SKM-1 treated with dmso at 0.1 percent for 144 hours (cell line): ENCODE measurements around the gene KIRREL3.

Experiments
- DNase-seq: peaks from one replicate; lab custom pipeline; 2025; ENCODE audit not compliant: unreplicated experiment; lab: John Stamatoyannopoulos, UW

The KIRREL3 gene

DNA sequence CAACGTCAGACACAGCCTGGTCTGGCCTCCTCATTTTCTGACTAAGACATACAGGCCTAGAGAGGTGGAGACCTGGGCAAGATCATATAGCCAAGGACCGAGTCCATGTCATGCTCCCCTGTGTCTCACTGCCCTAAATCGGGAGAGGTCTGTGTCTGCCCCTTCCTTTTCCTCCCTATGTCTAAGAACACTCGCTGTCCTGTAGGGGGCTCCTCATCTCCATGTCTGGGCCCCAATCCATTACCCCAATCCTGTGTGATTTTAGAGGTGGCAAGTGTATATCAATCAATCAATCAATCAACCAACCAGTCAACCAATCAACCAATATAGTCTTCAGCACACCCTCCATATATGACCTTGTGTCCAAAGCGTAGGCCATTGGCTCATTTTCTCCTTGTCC is 125.7 kb downstream of the KIRREL3 start:
- no peak for DNase-seq

DNA sequence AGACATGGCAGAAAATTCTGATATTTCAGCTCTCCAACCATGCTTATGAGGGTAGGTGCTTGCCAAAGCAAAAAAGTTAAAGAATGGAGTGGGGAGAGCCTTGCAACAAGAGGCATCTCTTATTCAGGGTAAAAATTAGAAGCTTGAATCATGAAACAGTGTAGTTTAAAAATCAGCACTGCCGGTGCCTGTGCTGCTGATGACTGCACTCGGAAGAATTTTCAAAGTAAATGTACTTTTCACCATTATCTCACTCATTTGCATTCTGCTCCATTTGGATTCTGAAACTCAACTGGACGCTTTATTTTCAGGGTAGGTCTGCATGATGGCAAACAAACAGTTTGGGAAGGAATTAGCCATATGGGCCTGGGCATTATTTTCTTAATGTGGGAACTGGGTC is 126.3 kb downstream of the KIRREL3 start:
- no peak for DNase-seq

DNA sequence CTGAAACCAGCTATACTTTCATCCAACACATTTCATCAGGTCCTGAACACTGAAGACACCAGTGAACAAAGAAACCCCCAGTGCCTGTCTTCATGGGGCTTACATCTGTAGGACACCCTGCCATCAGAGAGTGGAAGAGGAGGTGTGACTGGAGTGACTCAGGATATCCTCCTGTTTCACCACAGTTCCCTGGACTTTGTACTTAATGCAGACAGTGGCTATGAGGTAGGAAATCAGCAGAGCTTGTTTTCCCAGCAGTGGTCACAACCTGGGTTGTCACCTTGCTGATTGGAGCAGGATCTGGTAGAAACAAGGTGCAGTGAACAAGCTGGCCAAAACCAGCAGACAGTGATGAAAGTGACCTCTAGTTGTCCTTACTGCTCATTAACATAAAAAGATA is 128.8 kb downstream of the KIRREL3 start:
- no peak for DNase-seq

DNA sequence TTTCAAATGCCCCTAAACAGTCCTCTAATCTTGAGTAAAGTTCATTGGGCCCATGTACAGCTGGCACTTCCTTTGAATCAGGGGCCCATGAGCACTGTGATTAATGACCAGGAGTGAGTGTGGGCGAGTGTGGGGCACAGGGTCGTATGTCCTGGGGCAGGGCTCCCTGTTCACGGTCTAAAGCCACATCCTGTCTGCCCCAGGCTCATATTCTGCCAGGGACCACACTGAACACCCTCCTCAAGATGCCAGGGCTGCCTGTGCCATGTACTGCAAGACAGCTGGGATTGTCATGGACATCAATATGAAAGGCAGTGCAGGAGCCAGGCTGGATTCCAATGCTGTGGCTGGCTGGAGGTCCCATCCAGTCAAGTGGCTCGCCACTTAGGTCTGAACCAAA is 130.5 kb downstream of the KIRREL3 start:
- no peak for DNase-seq

DNA sequence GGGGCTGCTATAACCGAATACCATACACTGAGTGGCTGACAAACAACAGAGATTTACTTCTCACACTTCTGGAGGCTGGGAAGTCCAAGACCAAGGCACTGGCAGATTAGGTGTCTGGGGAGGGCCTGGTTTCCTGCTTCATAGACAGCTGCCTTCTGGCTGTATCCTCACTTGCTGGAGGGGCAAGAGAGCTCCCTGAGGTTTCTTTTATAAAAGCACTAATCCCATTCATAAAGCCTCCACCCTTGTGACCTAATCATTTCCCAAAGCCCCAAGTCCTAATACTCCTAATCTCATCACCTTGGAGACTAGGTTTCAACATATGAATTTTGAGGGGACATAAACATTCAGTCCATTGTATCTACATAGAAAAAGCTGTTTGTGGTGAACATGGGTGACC is 131.8 kb downstream of the KIRREL3 start:
- no peak for DNase-seq

DNA sequence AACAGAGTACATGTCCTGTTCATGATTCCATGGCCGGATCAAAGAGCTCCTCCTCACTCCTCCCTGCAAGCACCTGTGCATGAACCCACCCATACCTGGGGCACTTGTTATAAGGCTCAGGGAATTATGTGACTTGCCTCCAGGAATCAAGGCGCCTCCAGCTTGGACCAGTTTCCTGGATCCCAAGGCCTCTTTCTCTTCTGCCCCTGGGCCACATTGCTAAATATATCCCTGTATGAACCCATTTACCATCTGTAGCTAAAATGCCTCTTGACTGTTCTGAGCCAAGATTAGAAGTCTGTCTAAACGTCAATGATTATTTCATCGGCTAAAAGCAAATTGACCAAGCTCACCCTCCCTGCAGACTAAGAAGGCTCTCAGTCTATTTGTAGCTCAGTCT is 135.6 kb downstream of the KIRREL3 start:
- DNase-seq = no peak

DNA sequence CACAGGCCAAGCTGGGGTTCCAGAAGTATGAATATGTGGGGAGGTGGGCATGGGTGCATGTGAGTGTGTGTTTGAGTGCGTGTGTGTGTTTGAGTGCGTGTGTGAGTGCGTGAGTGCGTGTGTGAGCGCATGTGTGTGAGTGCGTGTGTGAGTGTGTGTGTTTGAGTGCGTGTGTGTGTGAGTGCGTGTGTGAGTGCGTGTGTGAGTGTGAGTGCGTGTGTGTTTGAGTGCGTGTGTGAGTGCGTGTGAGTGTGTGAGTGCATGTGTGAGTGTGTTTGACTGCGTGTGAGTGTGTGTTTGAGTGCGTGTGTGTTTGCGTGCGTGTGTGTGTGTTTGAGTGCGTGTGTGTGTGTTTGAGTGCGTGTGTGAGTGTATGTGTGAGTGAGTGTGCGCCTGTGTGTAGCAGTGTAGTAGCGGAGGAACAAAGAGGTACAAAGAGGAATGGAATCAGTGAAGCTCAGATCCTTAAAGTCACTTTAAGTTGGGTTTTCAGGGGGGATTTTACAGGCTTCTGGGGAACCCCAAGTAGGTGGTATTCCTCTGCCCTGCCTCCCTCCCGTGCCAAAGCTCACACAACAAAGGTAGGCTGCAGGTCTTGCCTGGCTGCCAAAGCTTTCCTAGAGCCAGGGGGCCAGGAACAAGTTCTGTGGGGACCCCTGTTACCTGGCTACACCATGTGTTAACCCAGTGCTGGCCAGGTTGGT is 137.1 kb downstream of the KIRREL3 start:
- no peak for DNase-seq

DNA sequence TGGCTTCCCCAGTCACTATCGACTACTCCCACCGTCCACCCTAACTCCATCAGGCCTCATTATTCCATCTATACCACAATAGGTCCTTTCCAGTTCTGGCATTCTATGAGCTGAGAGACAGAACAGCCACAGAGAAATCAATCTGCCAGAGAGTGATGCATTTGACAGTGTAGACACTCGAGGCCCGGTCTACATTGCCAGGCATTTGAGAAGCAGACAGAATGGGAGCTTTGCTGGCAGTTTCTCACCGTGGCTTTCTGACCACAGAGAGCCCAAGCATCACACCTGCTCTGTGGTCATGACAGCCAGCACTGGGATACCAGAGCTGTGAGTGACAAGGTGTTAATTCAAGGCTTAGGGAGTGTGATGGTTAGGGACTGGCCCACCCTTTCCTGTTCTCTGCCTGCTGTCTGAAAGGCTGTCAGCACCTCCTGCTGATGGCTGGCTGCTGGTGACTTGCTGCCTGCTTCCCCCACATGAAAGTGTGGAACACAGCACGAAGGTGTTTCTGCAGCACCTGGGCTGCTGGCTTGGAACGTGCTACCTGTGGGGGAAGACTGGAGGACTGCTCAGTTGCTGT is 137.8 kb downstream of the KIRREL3 start:
- no peak for DNase-seq

DNA sequence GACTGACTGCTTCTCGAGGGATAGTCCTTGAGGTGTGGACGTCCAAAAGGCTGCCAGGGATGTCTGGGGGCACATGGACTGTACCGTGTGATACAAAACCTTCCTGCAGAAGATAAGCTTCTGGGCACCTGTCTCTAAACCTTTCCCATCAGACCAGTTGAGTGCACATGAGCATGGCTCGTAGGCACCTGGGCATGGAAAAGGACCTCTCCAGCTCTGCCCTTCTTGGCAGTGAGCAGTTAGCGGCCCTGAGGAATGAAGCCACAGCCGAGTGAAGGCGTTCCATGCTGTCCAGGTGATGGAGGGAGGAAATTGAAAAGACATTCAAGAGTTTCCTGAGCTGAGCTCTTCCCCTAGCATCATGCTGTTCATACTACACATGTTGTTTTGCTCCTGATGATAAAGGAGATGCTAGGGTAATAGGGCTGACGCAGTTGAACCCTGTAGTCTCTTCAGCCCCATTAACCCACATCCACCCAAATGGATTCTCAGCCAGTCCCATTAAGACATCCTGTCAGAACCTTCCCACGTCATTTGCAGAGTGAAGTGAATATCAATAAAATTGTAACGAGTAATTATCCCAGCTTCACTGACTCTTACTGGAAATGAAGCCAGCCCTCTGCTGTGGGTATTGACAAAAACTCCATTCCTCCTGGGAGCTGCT is 138.6 kb downstream of the KIRREL3 start:
- no peak for DNase-seq

DNA sequence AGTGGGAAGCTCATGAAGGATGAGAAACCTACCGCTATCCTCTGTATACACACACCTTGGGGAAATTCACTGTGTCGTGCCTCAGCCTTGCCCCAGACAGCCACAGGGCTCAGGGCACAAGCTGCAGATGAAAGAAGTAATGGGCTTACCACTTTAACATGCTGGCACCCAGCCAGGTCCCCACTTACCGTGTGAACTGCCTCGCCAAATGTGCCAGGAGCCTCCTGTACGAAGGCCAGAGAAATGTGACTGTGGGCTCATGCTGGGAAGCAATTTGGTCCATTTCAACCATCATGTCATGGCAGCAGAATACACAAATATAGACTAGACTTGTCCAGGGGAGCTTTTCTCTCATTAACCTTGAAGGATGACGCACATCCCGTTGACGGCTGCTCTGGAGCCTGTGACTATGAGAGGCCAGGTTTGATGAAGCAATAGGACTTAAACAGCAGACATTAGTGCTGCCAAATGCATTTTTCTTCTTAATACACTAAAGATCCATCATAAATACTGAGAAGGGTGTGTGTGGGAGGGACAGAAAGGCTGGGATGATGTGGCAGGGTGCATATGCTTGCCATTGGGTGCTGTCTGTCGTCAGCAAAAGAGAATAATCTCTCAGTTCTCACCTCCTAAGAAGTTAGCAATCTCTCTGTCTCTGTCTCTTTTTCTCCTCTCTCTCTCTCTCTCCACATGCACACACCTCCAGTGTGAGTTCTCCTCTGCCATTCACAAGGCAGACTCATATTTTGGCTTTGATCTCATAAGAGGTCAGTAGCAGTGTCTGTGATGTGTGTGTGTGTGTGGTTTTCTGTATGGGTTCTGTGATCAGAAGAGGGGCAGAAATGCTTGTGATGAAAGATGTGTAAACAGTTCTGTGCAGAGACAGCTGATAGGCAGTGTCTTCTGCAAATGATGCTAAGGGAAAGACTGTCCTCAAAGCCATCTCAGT is 142.4 kb downstream of the KIRREL3 start:
- DNase-seq = no peak

DNA sequence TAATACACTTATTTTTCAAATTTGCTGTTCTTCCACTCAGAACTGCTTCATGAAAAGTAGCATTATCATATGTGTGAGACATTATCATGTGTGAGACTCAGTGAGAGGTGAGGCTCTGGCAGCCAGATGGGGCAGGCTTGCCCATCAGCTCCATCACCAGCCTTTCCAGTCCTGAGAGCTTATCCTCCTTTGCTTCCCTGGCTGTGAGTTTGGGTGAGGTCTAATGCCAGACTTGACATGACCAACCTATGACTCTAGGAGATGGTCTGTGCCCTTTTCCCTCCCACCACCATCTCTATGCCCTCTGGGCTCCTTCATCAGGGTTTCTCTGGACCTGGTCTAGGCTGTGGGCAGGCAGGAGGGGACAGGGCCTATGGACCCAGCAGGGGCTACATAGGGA is 145.0 kb downstream of the KIRREL3 start:
- no peak for DNase-seq

DNA sequence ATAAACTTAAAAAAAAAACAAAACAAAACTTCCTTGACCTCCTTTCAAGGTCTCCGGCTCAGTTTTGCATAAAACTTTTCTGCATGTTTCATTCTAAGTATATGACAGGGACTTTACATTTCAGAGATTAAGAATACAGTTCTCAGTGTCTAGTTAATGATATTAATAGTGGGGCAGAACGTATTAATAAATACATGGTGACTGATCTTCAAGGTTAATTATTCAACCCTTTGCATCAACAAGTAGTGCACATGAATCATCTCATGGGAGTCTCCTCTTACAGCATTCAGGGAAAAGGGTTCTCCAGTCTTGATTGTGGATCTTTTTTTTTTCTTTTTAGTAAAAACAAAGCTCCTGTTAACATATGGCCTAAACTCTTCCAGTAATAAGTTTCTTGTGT is 146.8 kb downstream of the KIRREL3 start:
- no peak for DNase-seq

DNA sequence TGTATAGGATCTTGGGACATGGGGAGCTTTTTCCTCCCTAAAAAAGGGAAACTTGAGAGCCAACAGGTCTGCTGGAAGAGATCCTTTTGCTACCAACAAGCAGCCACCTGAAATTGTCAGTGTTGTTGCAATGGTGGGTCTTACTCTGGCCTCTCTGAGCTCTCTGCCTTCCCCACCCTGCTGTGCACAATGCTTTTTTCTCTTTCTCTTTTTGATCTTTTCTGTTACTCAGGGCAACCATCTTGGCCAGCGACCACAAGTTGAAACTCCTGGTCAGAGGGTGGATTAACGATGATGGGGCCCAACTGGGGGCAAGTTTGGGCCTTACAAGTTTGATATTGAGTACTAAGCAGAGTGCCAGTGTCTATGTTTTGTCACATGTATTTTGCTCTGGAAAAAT is 155.8 kb downstream of the KIRREL3 start:
- no peak for DNase-seq

DNA sequence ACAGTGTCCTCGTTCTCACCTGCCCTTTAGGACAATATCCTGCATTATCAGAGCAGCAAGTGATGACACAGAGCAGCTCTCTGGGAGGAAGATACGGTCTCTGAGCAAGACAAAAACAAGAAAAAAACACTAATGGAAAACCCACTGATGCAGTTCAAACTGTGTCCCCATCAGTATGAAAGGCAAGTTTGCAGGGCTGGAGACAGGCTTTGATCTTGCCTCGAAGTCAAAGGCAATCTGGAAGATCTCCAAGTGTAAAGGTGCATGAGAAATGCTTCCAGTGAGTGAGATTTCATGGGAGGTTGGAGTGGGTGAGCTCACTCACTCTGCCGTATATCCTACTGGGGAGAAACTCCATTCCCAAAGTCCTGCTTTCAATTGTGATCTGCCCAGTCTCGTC is 157.5 kb downstream of the KIRREL3 start:
- no peak for DNase-seq

DNA sequence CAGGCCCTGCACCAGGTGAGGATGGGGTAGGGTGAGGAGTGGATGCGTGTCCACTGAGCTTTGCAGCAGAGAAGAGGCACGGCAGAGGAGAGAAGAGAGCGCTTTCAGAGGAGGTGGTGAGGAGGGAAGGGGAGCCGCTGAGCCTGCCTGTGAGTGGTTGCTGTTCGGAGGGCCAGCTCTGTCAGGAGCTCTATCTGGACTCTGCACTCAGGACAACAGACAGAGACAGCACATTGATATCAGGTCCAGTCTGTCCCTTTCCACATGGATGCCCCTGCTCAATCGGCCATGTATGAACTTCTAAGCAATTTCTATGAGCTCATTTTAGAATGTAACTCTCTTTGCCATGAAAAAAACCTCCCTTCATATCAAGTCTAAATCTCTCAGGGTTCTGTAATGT is 158.6 kb downstream of the KIRREL3 start:
- DNase-seq = no peak

DNA sequence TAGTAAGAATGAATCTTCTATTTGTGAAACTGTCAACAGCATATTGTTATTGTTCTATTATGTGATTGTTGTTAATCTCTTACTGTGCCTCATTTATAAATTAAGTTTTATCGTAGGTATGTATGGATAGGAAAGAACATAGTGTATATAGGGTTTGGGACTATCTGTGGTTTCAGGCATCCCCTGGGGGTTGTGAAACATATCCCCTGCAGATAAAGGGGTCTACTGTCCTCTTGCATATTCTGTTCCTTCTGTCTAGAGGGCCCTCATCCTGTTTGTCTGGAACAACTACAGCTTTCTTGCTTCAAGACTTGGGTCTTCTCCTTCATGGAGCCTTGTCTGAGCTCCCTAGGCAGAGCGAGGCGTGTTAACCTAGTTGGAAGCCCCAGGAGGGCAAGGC is 159.6 kb downstream of the KIRREL3 start:
- DNase-seq = no peak

DNA sequence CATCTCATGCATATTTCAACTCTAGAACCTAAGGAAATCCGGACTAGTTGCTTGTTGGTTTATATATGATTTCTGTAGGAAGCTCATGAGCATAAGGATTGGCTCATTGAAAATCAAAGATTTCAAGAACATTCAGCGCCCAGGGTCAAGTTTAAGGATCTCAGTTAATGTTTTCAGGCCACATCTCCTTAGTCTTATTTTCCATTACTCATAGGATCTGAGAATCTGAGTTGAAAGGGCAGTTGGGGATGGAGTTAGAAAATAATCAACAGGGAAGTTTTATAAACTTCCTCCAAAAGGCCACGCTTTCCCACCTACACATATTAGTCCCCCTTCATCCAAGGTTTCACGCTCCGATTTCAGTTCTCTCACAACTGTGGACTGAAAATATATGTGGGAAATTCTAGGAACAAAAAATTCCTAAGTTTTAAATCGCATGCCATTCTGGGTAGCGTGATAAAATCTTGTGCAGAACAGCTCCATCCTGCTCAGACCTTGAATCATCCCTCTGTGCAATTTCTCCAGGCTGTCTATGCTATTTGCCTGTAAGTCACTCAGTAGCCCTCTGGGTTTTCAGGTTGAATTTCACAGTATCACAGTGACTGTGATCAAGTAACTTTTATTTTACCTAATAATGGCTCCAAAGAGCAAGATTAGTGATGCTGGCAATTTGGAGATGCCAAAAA is 160.2 kb downstream of the KIRREL3 start:
- DNase-seq = no peak

DNA sequence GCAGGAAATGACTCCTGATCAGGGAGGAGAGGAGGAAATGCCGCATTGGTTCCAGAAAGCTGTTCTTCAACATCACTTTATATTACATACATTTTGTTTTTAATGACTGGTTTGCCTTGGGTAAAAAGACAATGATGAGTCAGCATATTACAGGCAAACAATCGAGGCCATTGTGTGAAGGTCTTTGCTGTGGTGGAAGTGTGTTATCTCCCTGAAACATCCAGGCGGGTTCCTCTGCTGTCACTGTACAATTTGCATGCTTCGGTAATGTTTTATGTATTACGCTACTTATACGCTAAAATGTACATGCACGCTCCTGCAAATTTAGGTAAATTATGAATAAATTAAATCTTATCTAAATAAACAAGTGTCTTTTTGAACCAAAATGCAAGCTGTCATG is 161.1 kb downstream of the KIRREL3 start:
- DNase-seq = no peak

DNA sequence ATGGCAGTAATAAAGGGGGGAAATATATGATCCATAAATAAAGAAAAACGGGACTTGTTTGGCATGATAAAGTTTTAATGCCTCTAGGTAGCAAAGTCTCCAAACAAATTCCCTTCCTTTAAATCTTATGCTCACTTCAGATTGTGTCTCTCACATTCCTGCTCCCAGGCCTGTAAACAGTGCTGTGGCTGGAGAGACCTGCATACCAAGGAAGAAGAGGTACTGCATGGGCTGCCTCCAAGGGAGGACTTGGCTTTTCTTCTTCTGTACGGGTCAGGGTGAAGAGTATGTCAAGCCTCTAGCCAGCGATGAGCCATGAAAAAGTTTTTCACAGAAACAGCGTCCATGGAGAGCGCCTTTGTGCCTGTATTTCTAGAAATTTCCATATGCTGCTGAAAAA is 161.8 kb downstream of the KIRREL3 start:
- no peak for DNase-seq

DNA sequence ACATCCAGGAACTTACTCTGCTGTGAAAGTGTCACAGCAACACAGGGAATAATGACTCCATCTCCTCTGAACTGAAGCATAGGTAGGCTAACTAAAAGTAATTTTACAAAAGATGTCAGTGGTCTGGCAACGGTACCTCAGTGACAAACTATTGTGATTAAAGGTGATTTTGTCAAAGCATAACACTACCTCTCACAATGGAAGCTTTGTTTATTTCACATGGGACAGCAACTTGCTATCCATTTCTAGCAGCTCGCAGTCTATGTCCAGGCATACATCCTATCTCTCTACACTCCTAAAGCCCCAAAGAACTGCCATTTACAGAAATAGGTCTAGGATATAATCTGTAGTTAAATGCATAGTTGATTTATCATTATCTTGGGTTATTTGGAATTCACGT is 163.0 kb downstream of the KIRREL3 start:
- DNase-seq = no peak

DNA sequence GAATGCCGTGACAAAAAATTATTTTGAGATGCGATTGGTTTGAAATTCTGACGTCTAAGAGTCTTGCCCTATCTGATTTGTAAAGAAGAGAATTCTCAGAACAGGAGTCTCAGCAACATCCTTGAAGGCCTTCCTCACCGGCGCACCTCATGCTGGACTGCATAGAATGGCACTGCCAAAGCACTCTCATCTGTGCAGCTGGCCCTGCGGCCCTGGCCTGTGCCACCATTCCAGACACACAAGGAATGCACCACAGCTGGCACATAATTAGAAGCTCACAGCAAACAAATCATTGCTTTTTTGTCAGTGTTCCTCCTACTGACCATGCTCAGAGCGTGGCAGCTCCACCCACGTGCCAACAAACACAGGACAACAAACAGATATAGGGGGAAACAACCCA is 166.0 kb downstream of the KIRREL3 start:
- no peak for DNase-seq
